ENCODE data around the gene LEPROT.
A peak's percentile ranks its signal among the peaks of the same experiment; 100 is the strongest.
"Not testable (repeated sequence)": the region's sequence is repeated elsewhere in the genome, so short reads cannot be mapped to it uniquely, and the experiment has no call there.

LEPROT gene

GRCh38 chr1:65459397-65459768 is 38.9 kb downstream of the LEPROT start:
- TF ChIP-seq EZH2 (IDR thresholded peaks at IDR 0.05; ENCODE audit: borderline replicate concordance, low read length) (no peak), CTCF (IDR thresholded peaks at IDR 0.05; ENCODE audit: low read length) (peak; percentile 74)
- Histone ChIP-seq H3K9ac (ENCODE audit: low read length) (no peak overlapping the region), H3K36me3 (ENCODE audit: insufficient read depth, low read length) (no peaks in the 10 kb centered on the region), H3K27me3 (ENCODE audit: insufficient read depth, low read length) (no peaks in the 10 kb centered on the region), H3K4me3 (ENCODE audit: low read depth, low read length, poor library complexity, severe bottlenecking) (no peak overlapping the region), H3K9me2 (ENCODE audit: low read depth, low read length) (no peaks in the 10 kb centered on the region), H3K79me2 (ENCODE audit: insufficient read depth, low read length) (no peaks in the 10 kb centered on the region), H2AFZ (ENCODE audit: low read length) (no peak overlapping the region), H3K27ac (ENCODE audit: low read depth, low read length, poor library complexity, severe bottlenecking) (no peak overlapping the region), H3F3A (ENCODE audit: insufficient read depth, low read length) (no peaks in the 10 kb centered on the region), H4K20me1 (ENCODE audit: insufficient read depth, low read length) (no peaks in the 10 kb centered on the region), H3K4me2 (ENCODE audit: low read length) (no peak overlapping the region), H3K9me3 (ENCODE audit: low read length) (no peaks in the 10 kb centered on the region), H3K4me1 (ENCODE audit: insufficient read depth, low read length, severe bottlenecking) (no peaks in the 10 kb centered on the region)

GRCh38 chr1:65465837-65466236 is 45.4 kb downstream of the LEPROT start:
- not testable (repeated sequence) for H3K4me2 ChIP-seq (ENCODE audit: low read length); H3K9me2 ChIP-seq (ENCODE audit: low read depth, low read length); H3K9me3 ChIP-seq (ENCODE audit: low read length); H3K27me3 ChIP-seq (ENCODE audit: insufficient read depth, low read length); H3F3A ChIP-seq (ENCODE audit: insufficient read depth, low read length); H4K20me1 ChIP-seq (ENCODE audit: insufficient read depth, low read length); H3K79me2 ChIP-seq (ENCODE audit: insufficient read depth, low read length); H2AFZ ChIP-seq (ENCODE audit: low read length); H3K4me3 ChIP-seq (ENCODE audit: low read depth, low read length, poor library complexity, severe bottlenecking); H3K27ac ChIP-seq (ENCODE audit: low read depth, low read length, poor library complexity, severe bottlenecking); H3K4me1 ChIP-seq (ENCODE audit: insufficient read depth, low read length, severe bottlenecking); H3K36me3 ChIP-seq (ENCODE audit: insufficient read depth, low read length); H3K9ac ChIP-seq (ENCODE audit: low read length)

GRCh38 chr1:65467536-65467935 is 47.1 kb downstream of the LEPROT start:
- no peak overlapping the region for H3K27ac ChIP-seq (ENCODE audit: low read depth, low read length, poor library complexity, severe bottlenecking)
- H2AFZ ChIP-seq (ENCODE audit: low read length), result no peak overlapping the region
- no peak overlapping the region for H3K4me2 ChIP-seq (ENCODE audit: low read length)

More at GRCh38 chr1:65467536-65467935, 47.1 kb downstream of the LEPROT start:
- Histone ChIP-seq H3K9ac (ENCODE audit: low read length) (no peak overlapping the region), H3K9me2 (ENCODE audit: low read depth, low read length) (no peaks in the 10 kb centered on the region), H3K4me1 (ENCODE audit: insufficient read depth, low read length, severe bottlenecking) (peaks cover 8% of the 10 kb centered on the region), H4K20me1 (ENCODE audit: insufficient read depth, low read length) (no peaks in the 10 kb centered on the region), H3K36me3 (ENCODE audit: insufficient read depth, low read length) (no peaks in the 10 kb centered on the region), H3K79me2 (ENCODE audit: insufficient read depth, low read length) (no peaks in the 10 kb centered on the region), H3K4me3 (ENCODE audit: low read depth, low read length, poor library complexity, severe bottlenecking) (no peak overlapping the region), H3K27me3 (ENCODE audit: insufficient read depth, low read length) (no peaks in the 10 kb centered on the region), H3F3A (ENCODE audit: insufficient read depth, low read length) (no peaks in the 10 kb centered on the region), H3K9me3 (ENCODE audit: low read length) (no peaks in the 10 kb centered on the region)
- TF ChIP-seq EZH2 (IDR thresholded peaks at IDR 0.05; ENCODE audit: borderline replicate concordance, low read length), result no peak
- peak; percentile 5; the same call in 1 of the 2 replicates for TF ChIP-seq CTCF (IDR thresholded peaks at IDR 0.05; ENCODE audit: low read length)
